DOHH2 (cell line): ENCODE measurements around the gene INPPL1.

Source experiments
- H3F3A ChIP-seq: fragments of 200-600 bp; sonication (generic), shearing (Covaris generic); 2 replicates; pipeline ENCODE4 v1.6.0; 2016; ENCODE audit warnings: antibody characterized with exemption, mild to moderate bottlenecking; ENCODE audit not compliant: control insufficient read depth, insufficient read depth
- H3K27ac ChIP-seq: fragments of 200-600 bp; sonication (generic); 2 replicates; pipeline ENCODE4 v1.5.1; 2014; ENCODE audit warnings: low read depth, mild to moderate bottlenecking, low read length, moderate library complexity
- H3K27me3 ChIP-seq: fragments of 200-600 bp; sonication (generic); 2 replicates; pipeline ENCODE4 v1.6.1; 2014; ENCODE audit warnings: mild to moderate bottlenecking, low read length, mixed read lengths; ENCODE audit not compliant: control insufficient read depth
- H3K36me3 ChIP-seq: fragments of 200-600 bp; sonication (generic); 2 replicates; pipeline ENCODE4 v1.6.1; 2014; ENCODE audit warnings: mild to moderate bottlenecking, low read length, moderate library complexity, mixed read lengths; ENCODE audit not compliant: control insufficient read depth
- H3K4me1 ChIP-seq: fragments of 200-600 bp; sonication (generic); 2 replicates; pipeline ENCODE4 v1.6.1; 2014; ENCODE audit warnings: mild to moderate bottlenecking, low read length, mixed read lengths; ENCODE audit not compliant: control insufficient read depth
- H3K4me2 ChIP-seq: fragments of 200-600 bp; sonication (generic); 2 replicates; pipeline ENCODE4 v1.6.0; 2014; ENCODE audit warnings: mild to moderate bottlenecking, low read length, moderate library complexity
- H3K4me3 ChIP-seq: fragments of 200-600 bp; sonication (generic); 2 replicates; pipeline ENCODE4 v1.5.1; 2014; ENCODE audit warnings: mild to moderate bottlenecking, low read length, mixed read lengths
- H3K79me2 ChIP-seq: fragments of 200-600 bp; sonication (generic); 2 replicates; pipeline ENCODE4 v1.6.1; 2014; ENCODE audit warnings: mild to moderate bottlenecking, low read length, mixed read lengths; ENCODE audit not compliant: control insufficient read depth
- H3K9me2 ChIP-seq: fragments of 200-600 bp; sonication (generic); replicated peaks from 2 replicates; pipeline ENCODE4 v1.6.1; 2014; ENCODE audit warnings: mild to moderate bottlenecking, low read length, mixed read lengths; ENCODE audit not compliant: control insufficient read depth
- H3K9me3 ChIP-seq: fragments of 200-600 bp; sonication (generic); 2 replicates; pipeline ENCODE4 v1.6.1; 2014; ENCODE audit warnings: antibody characterized with exemption, low read length, mixed read lengths; ENCODE audit not compliant: control insufficient read depth, insufficient read depth
- H4K20me1 ChIP-seq: fragments of 200-600 bp; sonication (generic); 2 replicates; pipeline ENCODE4 v1.6.0; 2014; ENCODE audit warnings: low read depth, mild to moderate bottlenecking, antibody characterized with exemption, low read length, moderate library complexity; ENCODE audit not compliant: control insufficient read depth, insufficient read depth
- EZH2phosphoT487 ChIP-seq: fragments of 200-600 bp; sonication (generic); IDR thresholded peaks from 2 replicates; pipeline ENCODE4 v1.6.1; 2017; ENCODE audit warnings: borderline replicate concordance, mild to moderate bottlenecking, antibody characterized with exemption, low read length, moderate library complexity, mixed read lengths
- TF ChIP-seq, protein P1 (sequence below): fragments of 200-600 bp; sonication (generic); IDR thresholded peaks from one replicate; pipeline ENCODE4 v1.5.1; 2014; ENCODE audit warnings: antibody characterized with exemption, mild to moderate bottlenecking, low read depth, low read length; ENCODE audit not compliant: poor library complexity, severe bottlenecking

Gene INPPL1

DNA sequence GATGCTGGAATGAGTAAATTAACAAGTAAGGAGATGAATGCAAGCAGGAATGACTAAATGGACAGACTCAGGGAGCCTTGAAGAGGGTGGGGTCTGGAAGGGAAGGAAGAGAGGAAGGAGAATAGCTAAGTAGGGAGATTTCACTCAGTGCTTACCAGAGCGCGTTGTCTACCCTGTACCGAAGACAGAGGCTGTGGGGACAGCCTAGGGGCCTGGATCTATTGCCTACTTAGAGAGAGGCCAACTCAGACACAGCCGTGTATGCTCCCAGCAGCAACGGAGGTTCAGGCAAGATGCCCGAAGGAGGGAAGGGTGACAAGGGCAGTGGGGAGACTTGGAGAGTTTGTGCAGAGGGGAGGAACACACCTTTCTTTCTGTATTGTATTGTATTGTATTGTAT is 7.9 kb upstream of the INPPL1 start, which contains the start of gene FOLR2:
Gene FOLR2 (plus strand): TSS at position 157 of the 400 bp plus-strand sequence. CDS start 1,791 bp downstream, outside the sequence.
- H3K36me3 ChIP-seq: no peaks in the 10 kb centered on the region
- H3K9me2 ChIP-seq: no peaks in the 10 kb centered on the region
- H3K27me3 ChIP-seq: peaks cover 12% of the 10 kb centered on the region
- no peak within 1 kb of the TSS for H3K4me2 ChIP-seq
- no peak within 1 kb of the TSS for H3K27ac ChIP-seq
- H3K9me3 ChIP-seq: no peaks in the 10 kb centered on the region
- peaks cover 21% of the 10 kb centered on the region for H3K4me1 ChIP-seq
- no peaks in the 10 kb centered on the region for H4K20me1 ChIP-seq
- H3K79me2 ChIP-seq: peaks cover 3% of the 10 kb centered on the region
- H3K4me3 ChIP-seq: no peak within 1 kb of the TSS
- TF ChIP-seq, protein P1, sequence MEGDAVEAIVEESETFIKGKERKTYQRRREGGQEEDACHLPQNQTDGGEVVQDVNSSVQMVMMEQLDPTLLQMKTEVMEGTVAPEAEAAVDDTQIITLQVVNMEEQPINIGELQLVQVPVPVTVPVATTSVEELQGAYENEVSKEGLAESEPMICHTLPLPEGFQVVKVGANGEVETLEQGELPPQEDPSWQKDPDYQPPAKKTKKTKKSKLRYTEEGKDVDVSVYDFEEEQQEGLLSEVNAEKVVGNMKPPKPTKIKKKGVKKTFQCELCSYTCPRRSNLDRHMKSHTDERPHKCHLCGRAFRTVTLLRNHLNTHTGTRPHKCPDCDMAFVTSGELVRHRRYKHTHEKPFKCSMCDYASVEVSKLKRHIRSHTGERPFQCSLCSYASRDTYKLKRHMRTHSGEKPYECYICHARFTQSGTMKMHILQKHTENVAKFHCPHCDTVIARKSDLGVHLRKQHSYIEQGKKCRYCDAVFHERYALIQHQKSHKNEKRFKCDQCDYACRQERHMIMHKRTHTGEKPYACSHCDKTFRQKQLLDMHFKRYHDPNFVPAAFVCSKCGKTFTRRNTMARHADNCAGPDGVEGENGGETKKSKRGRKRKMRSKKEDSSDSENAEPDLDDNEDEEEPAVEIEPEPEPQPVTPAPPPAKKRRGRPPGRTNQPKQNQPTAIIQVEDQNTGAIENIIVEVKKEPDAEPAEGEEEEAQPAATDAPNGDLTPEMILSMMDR: no peak
- no peak for TF ChIP-seq EZH2phosphoT487
- H3F3A ChIP-seq: no peaks in the 10 kb centered on the region

DNA sequence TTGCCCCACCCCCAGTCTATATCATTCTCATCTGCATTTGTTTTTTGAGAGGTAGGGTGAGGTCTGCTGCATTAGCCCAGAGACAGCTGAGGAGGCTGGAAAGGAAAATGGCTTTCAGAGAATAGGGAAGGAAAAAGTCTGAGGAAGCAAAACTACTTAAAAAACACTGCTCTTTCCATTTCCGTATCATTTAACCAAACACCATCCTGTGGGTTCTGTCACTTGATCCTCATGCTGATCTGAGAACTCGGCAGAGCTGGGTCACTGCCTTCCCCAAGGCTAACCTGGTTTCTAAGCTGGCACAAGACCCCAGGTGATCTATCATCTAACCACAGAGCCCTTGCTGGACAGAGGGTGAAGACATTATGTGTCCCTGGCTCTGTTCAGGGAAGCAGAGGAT is 6.7 kb upstream of the INPPL1 start:
- H3K9me3 ChIP-seq: no peaks in the 10 kb centered on the region
- H3F3A ChIP-seq: no peaks in the 10 kb centered on the region
- 0 out of 2 replicates have a peak overlapping the region, but pooled peaks have one; percentile 10 for H3K4me2 ChIP-seq
- no peak for TF ChIP-seq EZH2phosphoT487
- TF ChIP-seq, protein P1: no peak
- H3K27me3 ChIP-seq: peaks cover 12% of the 10 kb centered on the region
- no peaks in the 10 kb centered on the region for H4K20me1 ChIP-seq
- 0 out of 2 replicates have a peak, but pooled peaks cover 3% of the 10 kb centered on the region for H3K36me3 ChIP-seq
- peaks cover 14% of the 10 kb centered on the region for H3K79me2 ChIP-seq
- no peak overlapping the region for H3K27ac ChIP-seq
- peaks cover 33% of the 10 kb centered on the region for H3K4me1 ChIP-seq
- H3K4me3 ChIP-seq: no peak overlapping the region
- H3K9me2 ChIP-seq: no peaks in the 10 kb centered on the region

DNA sequence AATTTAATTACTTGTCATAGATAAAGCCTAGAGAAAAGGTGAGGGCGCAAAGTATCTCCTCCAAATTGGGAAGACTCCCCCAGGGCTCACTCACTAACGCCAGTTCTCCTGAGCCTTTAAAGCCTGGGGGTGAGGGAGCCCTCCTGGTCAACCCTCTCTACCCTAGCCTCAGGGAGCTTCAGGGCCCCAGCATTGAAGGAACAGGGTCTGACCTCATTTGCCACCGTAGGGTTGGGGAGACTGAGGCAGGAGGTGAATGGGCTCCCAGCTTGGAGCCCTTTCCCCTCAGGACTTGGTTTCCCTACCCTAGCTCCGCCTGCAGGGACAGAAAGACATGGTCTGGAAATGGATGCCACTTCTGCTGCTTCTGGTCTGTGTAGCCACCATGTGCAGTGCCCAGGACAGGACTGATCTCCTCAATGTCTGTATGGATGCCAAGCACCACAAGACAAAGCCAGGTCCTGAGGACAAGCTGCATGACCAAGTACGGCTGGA is 6.3 kb upstream of the INPPL1 start:
- peaks cover 14% of the 10 kb centered on the region for H3K79me2 ChIP-seq
- TF ChIP-seq EZH2phosphoT487: no peak
- TF ChIP-seq, protein P1: no peak
- H3K9me2 ChIP-seq: no peaks in the 10 kb centered on the region
- H3K4me3 ChIP-seq: no peak overlapping the region
- no peaks in the 10 kb centered on the region for H3K9me3 ChIP-seq
- no peaks in the 10 kb centered on the region for H4K20me1 ChIP-seq
- H3K36me3 ChIP-seq: 0 out of 2 replicates have a peak, but pooled peaks cover 3% of the 10 kb centered on the region
- H3K4me1 ChIP-seq: peaks cover 33% of the 10 kb centered on the region
- no peaks in the 10 kb centered on the region for H3F3A ChIP-seq
- H3K4me2 ChIP-seq: 0 out of 2 replicates have a peak overlapping the region, but pooled peaks have one; percentile 10
- no peak overlapping the region for H3K27ac ChIP-seq
- peaks cover 9% of the 10 kb centered on the region for H3K27me3 ChIP-seq
